ENCODE measurements around the gene PHF2.

Gene PHF2

DNA sequence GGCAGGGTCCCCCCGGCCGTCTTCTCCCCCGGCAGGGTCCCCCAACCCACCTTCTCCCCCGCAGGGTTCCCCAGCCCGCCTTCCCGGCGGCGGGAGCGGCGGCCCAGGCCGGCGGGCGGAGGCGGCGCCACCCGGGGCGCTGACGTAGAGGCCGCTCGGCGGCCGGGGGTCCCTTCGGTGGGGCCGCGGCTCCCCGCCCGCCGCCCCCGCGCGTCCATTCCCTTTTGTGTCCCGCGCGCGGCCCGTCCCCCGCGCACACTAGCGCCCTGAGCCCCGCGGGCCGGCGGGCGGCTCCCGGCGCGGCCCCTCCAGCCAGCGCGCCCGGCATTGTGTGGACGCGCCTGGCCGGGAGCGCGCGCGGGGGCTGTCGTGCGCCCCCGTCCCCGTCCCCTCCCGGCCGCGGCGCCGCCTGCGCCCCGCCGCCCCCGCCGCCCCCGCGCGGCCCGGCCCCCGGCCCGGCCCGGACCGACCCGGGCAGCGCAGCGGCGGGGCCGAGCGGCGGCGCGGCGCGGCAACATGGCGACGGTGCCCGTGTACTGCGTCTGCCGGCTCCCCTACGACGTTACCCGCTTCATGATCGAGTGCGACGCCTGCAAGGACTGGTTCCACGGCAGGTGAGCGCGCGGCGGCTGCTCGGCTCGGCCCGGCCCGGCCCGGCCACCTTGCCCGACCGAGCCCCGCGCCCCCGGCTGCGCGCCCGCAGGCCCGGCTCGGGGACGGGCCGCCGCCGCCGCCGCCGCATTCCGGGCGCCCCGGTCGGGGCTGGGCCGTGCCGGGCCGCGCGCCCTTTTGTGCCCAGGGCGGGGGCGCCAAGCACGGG is at the start of gene PHF2:
TSS of gene PHF2 (plus strand) at position 327 of the 820 bp plus-strand sequence. CDS start at position 517, 190 bp downstream.
- DNase-seq (ENCODE audit: low spot score), result peak; percentile 26

DNA sequence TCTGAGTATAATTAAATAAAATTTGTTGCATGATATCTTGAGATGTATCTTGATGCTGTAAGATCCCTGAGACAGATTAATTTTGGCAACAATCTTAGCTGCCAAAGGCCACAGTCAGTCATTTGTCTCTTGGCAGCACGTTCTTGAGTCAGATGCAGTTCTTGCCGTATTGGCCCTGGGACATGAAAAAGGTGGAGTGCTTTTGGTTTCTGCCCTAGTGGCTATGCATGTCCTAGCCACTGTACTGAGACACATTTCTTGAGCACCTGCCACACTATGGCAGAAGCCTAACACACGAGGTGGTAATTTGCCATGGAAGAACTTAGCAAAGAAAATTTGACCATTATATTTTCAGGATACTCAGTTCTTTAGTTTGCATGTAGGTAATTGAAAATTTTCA is 45.0 kb upstream of the PHF2 start:
- no peak for DNase-seq (ENCODE audit: low spot score)

DNA sequence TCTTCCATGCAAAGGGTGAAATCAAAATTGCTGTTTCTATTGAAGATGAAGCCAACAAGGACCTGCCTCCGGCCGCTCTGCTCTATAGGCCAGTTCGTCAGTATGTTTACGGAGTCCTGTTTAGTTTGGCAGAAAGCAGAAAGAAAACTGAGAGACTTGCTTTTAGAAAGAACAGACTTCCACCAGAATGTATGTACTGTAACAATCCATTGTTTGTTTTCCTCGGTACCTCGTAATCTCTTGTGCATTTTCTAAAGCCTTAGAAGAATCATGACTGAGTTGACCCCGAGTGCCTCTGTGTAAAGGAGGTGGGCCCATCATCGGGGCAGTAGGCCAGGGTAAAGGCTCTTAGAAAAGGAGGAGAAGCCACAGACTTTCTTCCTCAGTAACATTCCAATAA is 44.2 kb upstream of the PHF2 start:
- DNase-seq (ENCODE audit: low spot score), result no peak

DNA sequence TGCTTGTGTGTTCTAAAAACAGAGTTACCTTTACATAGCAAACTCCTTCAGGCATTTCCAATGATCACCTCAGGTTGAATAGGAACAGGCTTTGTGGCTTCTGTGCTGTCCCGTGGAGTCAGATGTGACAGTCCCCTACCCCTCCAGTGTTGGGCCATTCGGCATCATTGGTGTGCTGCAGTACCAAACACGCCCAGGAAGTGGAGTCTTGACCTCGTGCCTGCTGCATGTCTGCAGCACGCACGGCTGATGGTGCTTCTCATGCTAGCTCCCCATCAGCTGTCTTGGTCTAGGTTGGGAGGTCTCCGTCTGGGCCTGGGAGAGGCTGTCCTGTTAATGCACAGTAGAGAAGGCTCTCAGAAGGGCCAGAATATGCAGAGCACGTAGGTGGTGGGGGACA is 42.5 kb upstream of the PHF2 start:
- DNase-seq (ENCODE audit: low spot score), result no peak

DNA sequence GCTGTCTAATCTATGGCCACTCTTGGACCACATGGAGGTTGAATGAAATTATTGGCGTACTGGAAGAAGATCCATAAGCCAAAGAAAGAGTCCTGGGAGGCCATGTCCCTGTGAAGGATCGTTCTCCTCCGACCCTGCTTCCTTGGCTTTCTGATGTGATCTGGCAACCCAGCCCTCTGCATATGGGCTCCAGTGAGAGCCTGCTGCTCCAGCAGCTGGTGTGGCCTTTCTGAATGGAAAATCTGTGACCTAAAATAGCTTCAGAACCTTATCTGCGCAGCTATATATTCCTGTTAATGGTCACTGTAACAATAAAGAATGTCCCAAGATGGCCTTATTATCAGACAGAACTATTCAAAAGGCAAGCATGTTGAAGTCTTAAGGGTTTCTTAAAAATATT is 40.2 kb upstream of the PHF2 start:
- no peak for DNase-seq (ENCODE audit: low spot score)

DNA sequence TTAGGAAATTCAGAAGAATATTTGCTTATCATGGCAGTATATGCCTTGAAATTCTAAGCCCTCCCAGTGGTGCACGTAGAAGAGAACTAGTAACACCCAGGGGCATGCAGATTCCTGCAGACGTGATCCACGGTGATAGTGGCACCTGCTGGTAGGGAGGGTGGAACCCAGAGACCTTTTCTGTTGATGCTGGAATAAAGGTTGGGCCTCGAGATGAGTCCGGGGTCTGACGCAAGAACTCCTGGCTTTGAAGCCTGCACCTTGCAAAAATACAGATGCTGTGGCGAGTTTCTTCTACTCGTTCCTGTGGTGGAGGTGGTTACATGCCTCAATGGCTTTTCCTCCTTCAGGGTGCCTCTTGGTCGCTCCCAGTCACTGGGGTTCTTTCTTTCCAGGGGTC is 39.5 kb upstream of the PHF2 start:
- peak; percentile 22 for DNase-seq (ENCODE audit: low spot score)

DNA sequence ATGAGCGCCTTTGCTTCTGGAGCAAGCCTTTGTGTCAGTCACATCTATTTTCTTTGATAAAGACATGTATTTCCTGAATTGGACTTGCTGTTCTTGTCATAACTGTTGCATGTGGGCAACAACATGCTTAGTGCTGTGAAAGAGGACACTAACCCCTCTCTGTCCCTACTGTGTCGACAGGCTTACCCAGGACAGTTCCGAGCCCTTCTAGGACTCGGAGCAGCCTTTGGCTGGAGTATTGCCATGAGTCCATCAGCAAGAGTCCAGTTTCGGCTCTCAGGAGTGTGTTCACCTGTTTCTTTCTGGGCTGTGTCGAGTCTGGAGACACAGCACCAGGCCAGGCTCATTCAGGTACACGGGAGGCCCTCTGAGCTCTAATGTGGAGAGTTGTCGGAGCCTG is 36.1 kb upstream of the PHF2 start:
- DNase-seq (ENCODE audit: low spot score), result no peak

DNA sequence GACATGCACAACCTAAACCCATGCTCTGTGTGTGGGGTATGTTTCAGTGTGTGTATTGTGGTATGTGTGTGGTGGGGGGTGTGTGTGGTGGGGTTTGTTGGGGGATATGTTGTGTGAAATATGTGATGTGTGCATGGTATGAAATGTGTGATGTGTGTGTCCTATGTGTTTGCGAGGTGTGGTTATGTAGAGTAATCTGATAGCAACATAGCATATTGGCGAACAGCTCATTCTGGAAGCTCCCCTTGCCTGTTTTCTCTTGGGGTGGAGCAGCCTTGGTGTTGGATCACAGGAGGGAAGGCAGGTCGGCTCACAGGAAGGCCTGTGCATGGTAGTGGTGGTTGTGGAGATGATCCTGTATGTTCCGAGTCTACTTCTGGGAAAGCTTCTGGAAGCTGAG is 35.4 kb upstream of the PHF2 start:
- no peak for DNase-seq (ENCODE audit: low spot score)

DNA sequence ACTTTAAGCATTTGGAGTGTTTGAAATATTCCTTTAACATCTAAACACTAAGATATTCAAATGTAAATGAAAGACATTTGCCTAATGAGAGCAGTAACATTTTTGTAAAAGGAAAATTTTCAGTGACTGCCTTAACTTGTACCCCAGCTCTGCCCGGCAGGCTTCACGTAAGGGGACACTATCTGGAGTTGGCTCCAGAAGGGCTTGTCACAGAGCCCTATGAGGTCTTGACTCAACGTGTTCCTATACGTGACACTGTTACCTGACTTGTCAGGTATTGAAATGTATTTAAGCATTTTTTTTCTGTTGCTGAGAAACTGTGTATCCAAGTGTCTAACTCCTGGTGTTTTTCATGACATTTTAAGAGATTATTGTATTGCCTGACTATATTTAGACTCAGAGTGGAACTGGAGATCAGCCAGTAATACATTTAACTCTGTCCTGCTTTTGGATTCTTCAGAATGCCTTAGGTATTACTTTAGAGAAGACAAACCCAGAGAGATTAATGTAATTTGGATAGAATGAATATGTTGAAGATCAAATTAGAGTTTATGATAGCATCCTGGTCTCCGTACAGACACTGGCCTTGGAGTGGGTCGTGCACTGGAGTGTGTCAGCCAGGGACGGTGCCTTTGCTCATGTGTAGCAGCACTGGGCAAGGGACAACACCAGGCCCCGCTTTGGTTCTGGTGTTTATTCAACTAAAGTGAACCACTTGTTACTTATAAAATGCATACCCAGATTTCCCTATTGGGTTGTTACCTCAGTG is 34.6 kb upstream of the PHF2 start:
- no peak for DNase-seq (ENCODE audit: low spot score)

DNA sequence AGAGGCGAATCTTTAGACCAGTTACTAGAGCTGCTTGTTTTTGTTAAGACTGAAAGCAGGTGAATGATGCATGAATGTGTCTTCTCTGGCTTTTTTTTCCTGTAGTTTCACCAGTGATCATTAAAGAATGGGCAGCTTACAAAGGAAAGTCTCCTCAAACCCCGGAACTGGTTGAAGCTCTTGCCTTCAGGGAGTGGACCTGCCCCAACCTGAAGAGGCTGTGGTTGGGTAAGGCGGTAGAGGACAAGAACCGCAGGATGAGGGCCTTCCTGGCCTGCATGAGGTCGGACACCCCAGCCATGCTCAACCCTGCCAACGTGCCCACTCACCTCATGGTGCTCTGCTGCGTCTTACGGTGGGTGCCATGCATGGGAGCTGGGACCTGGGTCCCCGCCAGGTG is 33.3 kb upstream of the PHF2 start:
- no peak for DNase-seq (ENCODE audit: low spot score)

DNA sequence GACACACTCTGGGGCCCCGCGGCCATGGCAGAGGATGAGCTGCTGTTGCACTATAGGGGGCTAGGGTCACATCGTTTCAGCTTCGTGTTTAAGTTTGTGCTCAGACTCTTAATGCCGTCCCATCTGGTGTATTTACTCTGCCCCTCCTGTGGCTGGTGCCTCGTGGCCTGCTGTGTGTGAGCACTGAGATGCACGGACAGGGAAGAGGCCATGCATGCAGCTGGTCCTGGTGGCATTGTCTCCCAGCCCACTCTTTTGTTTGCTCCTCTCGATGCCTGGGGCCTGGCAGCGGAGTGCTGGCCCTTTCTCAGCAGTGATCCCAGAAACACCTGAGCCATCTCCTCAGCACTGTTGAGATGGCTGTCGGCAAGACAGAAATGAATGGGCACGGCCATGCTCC is 30.0 kb upstream of the PHF2 start:
- no peak for DNase-seq (ENCODE audit: low spot score)

DNA sequence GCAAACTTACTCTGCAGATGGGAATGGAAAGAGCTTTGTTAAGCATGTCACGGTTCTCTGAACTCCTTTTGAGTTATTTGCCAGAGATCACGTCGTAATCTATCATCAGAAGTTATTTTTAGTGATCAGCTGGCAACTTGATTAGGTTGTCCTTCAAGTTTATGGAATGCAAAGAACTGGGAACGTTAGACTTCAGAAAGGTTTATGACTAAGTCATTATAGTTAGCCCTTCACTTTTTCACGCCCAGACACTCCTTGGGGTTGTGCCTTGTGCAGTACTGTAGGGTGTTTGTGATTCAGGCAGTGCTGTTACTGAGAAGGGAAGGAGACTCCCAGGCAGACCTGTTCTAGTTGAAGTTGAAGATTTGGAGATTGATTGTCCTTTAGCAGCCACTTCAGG is 26.8 kb upstream of the PHF2 start:
- peak; percentile 18 for DNase-seq (ENCODE audit: low spot score)

DNA sequence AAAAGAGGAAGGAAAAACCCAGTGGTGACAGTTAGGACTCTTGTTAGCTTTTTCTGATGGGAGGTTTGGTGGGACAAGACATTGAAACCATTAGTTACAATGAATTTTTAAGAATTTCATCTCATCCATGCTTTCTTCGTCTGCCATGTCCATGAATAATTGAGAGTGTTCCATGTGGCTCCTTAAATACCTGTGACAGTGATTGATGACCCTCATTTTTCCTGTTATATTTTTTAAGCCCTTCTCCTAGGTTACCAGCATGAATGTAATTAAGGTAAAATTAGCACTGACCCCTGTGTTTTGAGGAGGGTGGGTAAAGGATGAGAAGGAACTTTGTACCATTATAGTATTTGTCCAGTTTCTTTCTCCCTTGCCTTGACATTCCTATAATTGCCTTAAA is 23.5 kb upstream of the PHF2 start:
- DNase-seq (ENCODE audit: low spot score), result no peak

DNA sequence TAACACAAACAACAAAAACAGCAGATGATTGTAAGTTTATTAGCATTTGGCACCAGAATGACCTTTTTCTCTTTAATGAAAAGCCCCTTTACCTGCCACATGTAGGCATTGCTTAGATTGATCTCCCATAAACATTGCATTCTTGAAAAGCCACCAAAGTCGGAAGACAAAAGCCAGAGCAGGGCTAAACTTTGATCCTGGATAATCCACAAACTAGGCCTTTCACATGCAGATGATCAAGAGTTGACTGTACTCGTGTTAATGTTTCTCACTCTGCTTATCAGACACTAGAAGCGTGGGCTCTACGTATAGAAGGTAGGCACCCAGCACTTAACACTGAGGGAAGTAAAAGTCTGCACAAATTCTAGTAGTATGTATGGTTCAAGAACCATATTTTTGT is 21.0 kb upstream of the PHF2 start:
- DNase-seq (ENCODE audit: low spot score), result no peak

DNA sequence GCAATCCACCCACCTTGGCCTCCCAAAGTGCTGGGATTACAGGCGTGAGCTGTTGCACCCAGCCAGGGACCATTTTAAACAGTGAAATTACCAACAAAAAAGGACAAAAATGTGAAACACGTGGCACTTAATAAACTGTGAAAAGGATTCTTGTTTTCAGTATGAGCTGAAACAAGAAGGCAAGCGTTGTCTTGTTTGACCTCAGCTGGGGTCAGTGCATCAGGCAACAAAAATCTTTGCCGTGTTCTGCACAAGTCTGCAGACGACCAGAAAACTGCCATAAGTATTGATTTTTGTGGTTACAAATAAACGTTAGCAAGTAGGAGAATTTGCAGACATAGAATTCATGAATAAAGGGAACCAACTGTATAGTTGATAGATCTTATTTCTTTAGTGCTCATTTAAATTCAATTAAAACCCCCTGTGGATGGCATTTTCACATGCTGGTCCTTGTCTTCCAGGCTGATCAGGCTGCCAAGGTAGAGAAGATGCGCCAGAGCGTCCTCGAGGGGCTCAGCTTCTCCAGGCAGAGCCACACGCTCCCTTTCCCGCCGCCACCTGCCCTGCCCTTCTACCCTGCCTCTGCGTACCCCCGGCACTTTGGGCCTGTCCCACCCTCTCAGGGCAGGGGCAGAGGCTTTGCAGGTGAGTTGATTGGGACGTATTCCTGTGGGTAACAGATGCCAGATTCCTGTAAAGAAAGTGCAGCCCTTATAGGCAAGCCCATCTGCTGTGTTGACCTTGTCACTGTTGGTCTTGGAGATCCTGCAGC is 18.8 kb upstream of the PHF2 start:
- no peak for DNase-seq (ENCODE audit: low spot score)

DNA sequence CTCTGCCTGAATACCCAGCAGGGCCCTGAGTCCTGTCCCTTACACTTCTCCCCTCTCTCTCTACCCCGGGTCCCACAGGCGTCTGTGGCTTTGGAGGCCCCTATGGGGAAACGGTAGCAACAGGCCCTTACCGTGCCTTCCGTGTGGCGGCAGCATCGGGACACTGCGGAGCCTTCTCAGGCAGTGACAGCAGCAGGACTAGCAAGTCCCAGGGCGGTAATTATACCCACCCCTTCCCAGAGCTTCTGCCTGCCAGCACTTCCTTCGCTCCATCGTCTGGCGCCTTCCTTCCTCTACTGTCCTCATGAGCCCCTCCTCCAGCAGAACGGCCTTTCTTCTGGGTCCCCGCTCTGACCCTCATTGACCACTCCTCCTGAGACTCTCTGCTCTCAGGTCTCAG is 17.9 kb upstream of the PHF2 start:
- DNase-seq (ENCODE audit: low spot score), result no peak

DNA sequence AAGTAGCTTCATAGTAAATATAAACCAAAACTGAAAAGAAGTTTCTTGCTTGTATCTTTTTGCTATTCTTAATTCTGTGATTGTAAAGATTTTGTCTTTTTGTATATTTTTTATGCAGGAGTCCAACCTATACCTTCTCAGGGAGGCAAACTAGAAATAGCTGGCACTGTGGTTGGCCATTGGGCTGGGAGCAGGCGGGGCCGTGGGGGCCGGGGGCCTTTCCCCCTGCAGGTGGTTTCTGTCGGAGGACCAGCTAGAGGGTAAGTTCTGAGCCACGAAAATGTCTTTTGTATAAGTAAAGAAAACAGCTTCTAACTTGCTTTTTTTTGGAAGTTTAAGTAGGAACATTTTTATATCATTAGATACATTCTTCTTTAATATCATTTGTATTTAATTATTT is 15.4 kb upstream of the PHF2 start:
- no peak for DNase-seq (ENCODE audit: low spot score)

DNA sequence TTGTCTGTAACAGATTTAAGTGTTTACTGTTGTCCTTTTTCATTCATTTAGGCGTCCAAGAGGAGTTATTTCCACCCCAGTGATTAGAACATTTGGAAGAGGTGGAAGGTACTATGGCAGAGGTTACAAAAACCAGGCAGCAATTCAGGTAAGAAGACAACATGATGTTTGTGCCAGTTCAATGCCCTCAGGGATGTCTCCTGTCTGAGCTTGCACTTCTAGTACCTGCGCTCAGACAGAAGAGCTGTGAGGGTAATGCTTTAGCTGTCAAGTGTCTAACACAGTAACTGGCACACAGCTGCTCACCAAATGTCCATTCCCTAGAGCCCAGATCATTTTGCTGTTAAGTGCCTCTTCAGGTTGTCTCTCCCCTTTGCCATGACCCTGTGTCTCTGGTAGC is 14.2 kb upstream of the PHF2 start:
- no peak for DNase-seq (ENCODE audit: low spot score)

DNA sequence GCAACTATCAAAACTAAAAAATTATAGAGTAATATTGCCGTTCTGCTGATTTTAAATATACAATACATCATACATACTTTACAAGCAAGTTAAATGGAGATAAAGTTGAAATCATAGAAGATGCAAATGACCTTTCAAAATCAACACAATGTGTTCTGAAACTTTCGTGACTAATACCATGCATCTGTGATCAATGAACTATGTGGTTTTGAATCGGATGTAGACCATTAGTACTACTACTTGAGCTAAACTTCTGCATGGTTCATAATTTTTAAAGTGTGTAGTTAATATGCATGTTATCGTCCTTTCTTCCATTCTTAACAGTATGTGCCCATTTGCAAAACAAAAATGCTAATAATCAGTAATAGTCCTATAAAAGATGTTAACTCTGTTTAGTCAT is 11.3 kb upstream of the PHF2 start:
- DNase-seq (ENCODE audit: low spot score), result no peak

DNA sequence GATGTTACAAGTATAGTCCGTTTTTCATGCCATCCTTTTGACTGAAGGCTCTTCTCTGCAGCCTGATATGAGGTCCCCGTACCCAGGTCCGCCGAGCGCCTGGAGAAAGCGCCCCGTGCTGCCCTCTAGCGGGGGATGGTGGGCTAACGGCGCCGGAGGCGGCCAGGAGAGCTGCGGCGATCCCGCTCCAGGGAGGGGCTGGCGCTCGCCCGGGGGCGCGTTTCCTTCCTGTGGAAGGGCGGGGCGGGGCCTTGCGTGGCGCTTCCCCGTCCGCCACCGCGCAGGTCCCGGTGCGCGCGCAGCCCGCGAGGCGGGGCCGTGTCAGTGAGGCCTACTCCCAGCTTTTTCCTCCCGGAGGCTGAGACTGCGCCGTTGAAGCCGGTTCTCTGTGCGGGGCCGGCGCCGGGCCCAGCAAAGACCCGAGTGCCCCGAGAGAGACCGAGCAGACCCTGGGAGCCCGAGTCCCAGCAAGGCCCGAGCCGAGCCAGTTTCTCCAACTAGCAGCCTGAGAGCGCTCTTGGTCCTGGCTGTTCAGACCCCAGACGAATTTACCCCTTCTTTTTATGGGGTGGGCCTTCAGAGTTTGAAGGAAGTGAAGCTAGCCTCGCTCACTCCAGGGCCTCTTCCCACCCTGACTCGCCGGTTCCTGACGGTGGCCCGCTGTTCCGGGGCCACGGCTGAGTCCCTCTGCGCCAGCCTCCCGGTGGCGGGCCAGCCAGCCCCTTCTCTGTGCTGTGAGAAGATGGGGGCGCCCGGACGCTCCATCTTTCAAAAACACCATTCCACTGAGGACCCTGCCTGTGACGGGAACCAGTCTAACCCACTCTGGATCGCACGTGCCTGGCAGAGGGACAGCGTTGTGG is 9.7 kb upstream of the PHF2 start:
- DNase-seq (ENCODE audit: low spot score), result peak; percentile 96

DNA sequence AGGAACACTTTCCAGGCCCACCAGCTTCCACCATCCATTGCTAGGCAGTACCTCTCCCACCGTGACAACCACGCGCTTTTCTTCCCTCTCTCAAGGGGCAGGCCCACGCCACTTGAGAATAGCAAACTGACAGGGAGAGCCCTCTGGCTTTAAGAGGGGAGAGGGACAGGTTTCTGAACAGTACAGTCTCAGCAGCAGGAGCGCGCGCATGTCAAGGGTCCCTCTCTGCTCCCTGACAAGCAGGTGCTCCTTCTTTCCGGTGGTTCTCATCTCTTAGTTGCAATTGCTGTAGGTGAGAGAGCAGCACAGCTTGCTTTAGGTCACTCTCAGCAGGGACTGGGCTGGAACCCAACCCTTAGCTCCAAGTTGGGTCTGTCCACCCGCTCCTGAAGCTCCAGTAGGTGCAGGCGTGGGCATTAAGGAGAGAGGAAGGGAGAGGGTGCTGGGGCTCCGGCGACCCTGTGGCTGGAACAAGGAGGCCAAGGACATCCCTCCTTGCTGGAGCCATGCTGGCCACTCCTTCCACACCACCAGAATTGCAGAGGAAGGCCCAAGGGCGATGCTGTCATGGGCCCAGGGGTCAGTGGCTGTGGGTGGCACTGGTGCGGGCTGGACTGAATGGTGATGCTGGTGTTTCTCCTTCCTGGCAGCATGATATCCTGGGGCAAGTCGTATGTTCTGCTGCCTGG is 9.0 kb upstream of the PHF2 start:
- DNase-seq (ENCODE audit: low spot score), result peak; percentile 12
